Stimulated activated CD4-positive, alpha-beta T cell treated with anti-CD3 and anti-CD28 coated beads, TNF-alpha, amount 100 ng/mL, for 48 hours (primary cell): ENCODE data around the gene ANGPTL7.
"Not testable (repeated sequence)": the region's sequence is repeated elsewhere in the genome, so short reads cannot be mapped to it uniquely, and the experiment has no call there.

Experiments used
- DNase-seq, 3 donors: peaks; one replicate each; pipeline ENCODE4 v3.0.0-alpha.2; 2020; ENCODE audit warnings: low read depth in 3 of 3

Gene ANGPTL7

GRCh38 chr1:11169202-11169601 is 20.0 kb upstream of the ANGPTL7 start:
- no peak for DNase-seq

GRCh38 chr1:11170102-11170501 is 19.1 kb upstream of the ANGPTL7 start:
- DNase-seq: no peak

- DNase-seq: no peak
Measured at GRCh38 chr1:11174261-11174942, 14.8 kb upstream of the ANGPTL7 start.

GRCh38 chr1:11175461-11175860 is 13.7 kb upstream of the ANGPTL7 start:
- no peak for DNase-seq

GRCh38 chr1:11176081-11176706 is 13.0 kb upstream of the ANGPTL7 start:
- DNase-seq: no peak

- no peak for DNase-seq
Measured at GRCh38 chr1:11178021-11179015, 10.8 kb upstream of the ANGPTL7 start.

- DNase-seq: no peak
Measured at GRCh38 chr1:11179125-11179524, 10.0 kb upstream of the ANGPTL7 start.

GRCh38 chr1:11179749-11180148 is 9.4 kb upstream of the ANGPTL7 start:
- DNase-seq: not testable (repeated sequence)

GRCh38 chr1:11180342-11180744 is 8.8 kb upstream of the ANGPTL7 start:
- DNase-seq: no peak

- no peak for DNase-seq
Measured at GRCh38 chr1:11182884-11183283, 6.3 kb upstream of the ANGPTL7 start.

GRCh38 chr1:11184973-11185372 is 4.2 kb upstream of the ANGPTL7 start:
- DNase-seq: no peak

- DNase-seq: no peak
Measured at GRCh38 chr1:11187000-11187399, 2.2 kb upstream of the ANGPTL7 start.

- no peak for DNase-seq
Measured at GRCh38 chr1:11187494-11187893, 1.7 kb upstream of the ANGPTL7 start.

- no peak for DNase-seq
Measured at GRCh38 chr1:11187931-11188330, 1.2 kb upstream of the ANGPTL7 start.

GRCh38 chr1:11188381-11188780 is 774 bp upstream of the ANGPTL7 start:
- DNase-seq: no peak

- DNase-seq: no peak
Measured at GRCh38 chr1:11193376-11193775, 4.2 kb downstream of the ANGPTL7 start.

- no peak for DNase-seq
Measured at GRCh38 chr1:11194407-11195176, 5.4 kb downstream of the ANGPTL7 start.

GRCh38 chr1:11196945-11197344 is 7.8 kb downstream of the ANGPTL7 start:
- no peak for DNase-seq

GRCh38 chr1:11197359-11197758 is 8.2 kb downstream of the ANGPTL7 start:
- DNase-seq: no peak

- DNase-seq: no peak
Measured at GRCh38 chr1:11198257-11198656, 9.1 kb downstream of the ANGPTL7 start.

GRCh38 chr1:11198851-11199594 is 9.9 kb downstream of the ANGPTL7 start:
- no peak for DNase-seq
